H9 (cell line): ENCODE measurements around the gene SLC25A27. TPM values are rescaled to one million over a fixed set of nuclear protein-coding genes. Genes with fewer than 3 reads are reported as not detected.

Experiments used
- DNase-seq: peaks from one replicate; pipeline ENCODE4 v3.0.0-alpha.2; 2017
- H2AFZ ChIP-seq: one replicate; pipeline ENCODE4 v1.6.1; 2013; ENCODE audit warnings: mild to moderate bottlenecking, low read length, control low read depth, moderate library complexity
- H2AK5ac ChIP-seq: 2 replicates; pipeline ENCODE4 v1.6.1; 2013; ENCODE audit warnings: low read length, control low read depth, mixed read lengths; ENCODE audit not compliant: insufficient read length
- H2BK120ac ChIP-seq: one replicate; pipeline ENCODE4 v1.6.1; 2013; ENCODE audit warnings: low read depth, mild to moderate bottlenecking, low read length, control low read depth, inconsistent platforms; ENCODE audit not compliant: poor library complexity, severe bottlenecking
- H2BK12ac ChIP-seq: 2 replicates; pipeline ENCODE4 v1.6.1; 2013; ENCODE audit warnings: low read length, control low read depth, mixed read lengths, low read depth; ENCODE audit not compliant: insufficient read length
- H2BK15ac ChIP-seq: 2 replicates; pipeline ENCODE4 v1.6.1; 2013; ENCODE audit warnings: low read depth, low read length, control low read depth
- H2BK20ac ChIP-seq: one replicate; pipeline ENCODE4 v1.6.1; 2013; ENCODE audit warnings: low read depth, mild to moderate bottlenecking, low read length, control low read depth, inconsistent platforms; ENCODE audit not compliant: poor library complexity, severe bottlenecking
- H2BK5ac ChIP-seq: 2 replicates; pipeline ENCODE4 v1.6.1; 2013; ENCODE audit warnings: low read length, control low read depth, mixed read lengths; ENCODE audit not compliant: insufficient read length
- H3K14ac ChIP-seq: 2 replicates; pipeline ENCODE4 v1.6.1; 2013; ENCODE audit warnings: low read length, control low read depth; ENCODE audit not compliant: insufficient read depth
- H3K18ac ChIP-seq: 2 replicates; pipeline ENCODE4 v1.6.1; 2013; ENCODE audit warnings: low read depth, mild to moderate bottlenecking, mixed read lengths, low read length, control low read depth; ENCODE audit not compliant: insufficient read length
- H3K23ac ChIP-seq: 2 replicates; pipeline ENCODE4 v1.6.1; 2013; ENCODE audit warnings: low read length, control low read depth, mixed read lengths, low read depth; ENCODE audit not compliant: insufficient read length
- H3K23me2 ChIP-seq: 2 replicates; pipeline ENCODE4 v1.6.1; 2013; ENCODE audit warnings: low read depth, mild to moderate bottlenecking, mixed read lengths, low read length, control low read depth; ENCODE audit not compliant: insufficient read length, poor library complexity, severe bottlenecking
- H3K27ac ChIP-seq: 2 replicates; pipeline ENCODE4 v1.5.1; 2013; ENCODE audit warnings: low read length, control low read depth, mixed read lengths, low read depth; ENCODE audit not compliant: insufficient read length
- H3K27me3 ChIP-seq: 2 replicates; pipeline ENCODE4 v1.6.1; 2013; ENCODE audit warnings: low read length, control low read depth, inconsistent platforms; ENCODE audit not compliant: insufficient read depth
- H3K4ac ChIP-seq: 2 replicates; pipeline ENCODE4 v1.6.1; 2013; ENCODE audit warnings: low read depth, mild to moderate bottlenecking, control low read depth, inconsistent platforms, low read length, moderate library complexity
- H3K4me1 ChIP-seq: 2 replicates; pipeline ENCODE4 v1.6.1; 2013; ENCODE audit warnings: low read length, control low read depth, inconsistent platforms; ENCODE audit not compliant: insufficient read depth
- H3K4me2 ChIP-seq: 2 replicates; pipeline ENCODE4 v1.6.1; 2013; ENCODE audit warnings: low read length, control low read depth, mixed read lengths; ENCODE audit not compliant: insufficient read length, insufficient read depth
- H3K56ac ChIP-seq: 2 replicates; pipeline ENCODE4 v1.6.1; 2013; ENCODE audit warnings: low read depth, mild to moderate bottlenecking, mixed read lengths, low read length, control low read depth; ENCODE audit not compliant: insufficient read length
- H3K79me1 ChIP-seq: 2 replicates; pipeline ENCODE4 v1.6.1; 2013; ENCODE audit warnings: low read depth, mild to moderate bottlenecking, moderate library complexity, low read length, control low read depth, inconsistent platforms; ENCODE audit not compliant: insufficient read depth, poor library complexity, severe bottlenecking
- H3K79me2 ChIP-seq: 2 replicates; pipeline ENCODE4 v1.6.1; 2013; ENCODE audit warnings: low read length, control low read depth, inconsistent platforms; ENCODE audit not compliant: insufficient read depth
- H3K9ac ChIP-seq: 2 replicates; pipeline ENCODE4 v1.6.1; 2013; ENCODE audit warnings: low read length, control low read depth, mixed read lengths; ENCODE audit not compliant: insufficient read length; ENCODE audit errors: extremely low read depth
- H3K9me3 ChIP-seq: one replicate; pipeline ENCODE4 v1.6.1; 2013; ENCODE audit warnings: low read depth, low read length, inconsistent platforms; ENCODE audit not compliant: control insufficient read depth
- H3T11ph ChIP-seq: one replicate; pipeline ENCODE4 v1.6.1; 2013; ENCODE audit warnings: mild to moderate bottlenecking, low read length, control low read depth, inconsistent platforms
- H4K20me1 ChIP-seq: one replicate; pipeline ENCODE4 v1.6.1; 2013; ENCODE audit not compliant: control insufficient read depth, insufficient read length, insufficient read depth
- H4K5ac ChIP-seq: 2 replicates; pipeline ENCODE4 v1.6.1; 2013; ENCODE audit warnings: low read depth, mild to moderate bottlenecking, mixed read lengths, low read length, control low read depth; ENCODE audit not compliant: insufficient read length
- H4K8ac ChIP-seq: replicated peaks from 2 replicates; pipeline ENCODE4 v1.6.1; 2013; ENCODE audit warnings: low read length, control low read depth, mixed read lengths, low read depth; ENCODE audit not compliant: insufficient read length
- H4K91ac ChIP-seq: 2 replicates; pipeline ENCODE4 v1.6.1; 2013; ENCODE audit warnings: low read depth, mild to moderate bottlenecking, moderate library complexity, mixed read lengths, low read length, control low read depth; ENCODE audit not compliant: insufficient read length
- H3K27ac Mint-ChIP-seq, 3 experiments: 2 replicates in 2 of 3; 3 replicates in 1 of 3; pipeline ENCODE4 v1.8.0; 2020 to 2021; ENCODE audit warnings: mixed read lengths in 3 of 3, mild to moderate bottlenecking in 1 of 3, moderate library complexity in 1 of 3
- H3K27me3 Mint-ChIP-seq: 2 replicates; pipeline ENCODE4 v1.8.0; 2021; ENCODE audit warnings: low read depth, mild to moderate bottlenecking, moderate library complexity, mixed read lengths
- H3K36me3 Mint-ChIP-seq, 3 experiments: 2 replicates in 2 of 3; 3 replicates in 1 of 3; pipeline ENCODE4 v1.8.0; 2020 to 2021; ENCODE audit warnings: low read depth in 3 of 3, mixed read lengths in 3 of 3; ENCODE audit not compliant: insufficient read depth in 1 of 3
- H3K4me1 Mint-ChIP-seq, 2 experiments: 2 replicates each; pipeline ENCODE4 v1.8.0; 2020; ENCODE audit warnings: mixed read lengths in 2 of 2
- H3K4me3 Mint-ChIP-seq, 2 experiments: 2 replicates in 1 of 2; 3 replicates in 1 of 2; pipeline ENCODE4 v1.8.0; 2020 to 2021; ENCODE audit warnings: mild to moderate bottlenecking in 2 of 2, mixed read lengths in 2 of 2, moderate library complexity in 1 of 2
- H3K9me3 Mint-ChIP-seq, 2 experiments: 2 replicates in 1 of 2; 3 replicates in 1 of 2; pipeline ENCODE4 v1.8.0; 2020; ENCODE audit warnings: mild to moderate bottlenecking in 2 of 2, mixed read lengths in 2 of 2, moderate library complexity in 1 of 2
- CTCF ChIP-seq: fragments of 200-600 bp; sonication (generic); conservative IDR thresholded peaks from 3 replicates; pipeline ENCODE4 v1.8.0; 2021; ENCODE audit warnings: antibody characterized with exemption, mild to moderate bottlenecking
- WGBS: extraction: QIAGEN DNeasy Blood & Tissue Kit; methylation state at CpG from one replicate; pipeline ENCODE4 v1.1.7; 2013; ENCODE audit warnings: missing lambda C conversion rate, low lambda C conversion rate, mixed read lengths; ENCODE audit not compliant: insufficient read length; ENCODE audit errors: extremely low coverage; 5-methylcytosine and 5-hydroxymethylcytosine counted together
- total RNA-seq: library from RNA; stranded (reverse); gene quantifications from 2 replicates; pipeline ENCODE4 v1.2.1, GENCODE V29; 2021

The SLC25A27 gene
- total RNA-seq, 1 experiment from 2014 or later = 5.1 TPM

DNA sequence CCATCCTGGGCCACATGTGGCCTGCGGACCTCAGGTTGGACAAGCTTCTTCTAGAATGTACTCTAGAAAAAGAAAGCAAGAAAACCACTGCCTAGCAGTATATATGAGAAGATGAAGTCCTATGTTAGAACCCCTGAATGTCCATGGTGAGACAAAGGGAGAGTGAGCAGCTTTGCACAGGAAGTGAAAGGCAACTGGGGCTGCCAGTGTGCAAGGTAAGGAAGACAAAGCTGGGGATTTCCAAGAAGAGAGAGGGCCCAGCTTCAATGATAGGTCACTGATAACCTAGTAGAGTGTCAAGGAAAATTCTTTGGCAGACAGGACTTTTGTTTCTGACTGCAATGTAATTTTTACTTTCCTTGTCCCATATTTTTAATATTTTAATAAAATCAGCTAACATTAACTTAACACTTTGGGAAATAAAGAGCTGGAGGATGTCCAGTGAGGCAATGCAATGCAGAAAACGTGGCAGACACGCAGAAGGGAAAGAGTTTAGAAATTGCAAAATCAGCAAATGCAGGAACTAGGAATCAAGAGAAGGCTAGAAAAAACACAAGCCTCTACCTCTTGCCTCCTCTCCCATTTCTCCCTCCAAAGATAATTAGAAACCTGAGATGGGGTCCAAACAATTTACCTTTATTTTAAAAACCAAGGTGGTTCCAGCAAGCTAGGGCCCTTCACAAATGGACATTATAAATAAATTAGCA, 47.5 kb upstream of the SLC25A27 start:
- Histone ChIP-seq H3K27ac (no peak overlapping the region), H3K4me1 (no peaks in the 10 kb centered on the region), H3K79me2 (no peaks in the 10 kb centered on the region), H3K18ac (no peak overlapping the region), H3K9ac (no peak overlapping the region), H3K56ac (no peak overlapping the region), H4K91ac (no peak overlapping the region), H4K5ac (no peak overlapping the region), H3K4ac (no peak overlapping the region), H2AK5ac (no peak overlapping the region), H2BK12ac (no peak overlapping the region), H2BK5ac (no peak overlapping the region), H3K23ac (no peak overlapping the region), H2AFZ (no peak overlapping the region), H3K9me3 (no peaks in the 10 kb centered on the region), H4K20me1 (no peaks in the 10 kb centered on the region), H2BK120ac (no peak overlapping the region), H3K14ac (no peak overlapping the region), H3K23me2 (no peaks in the 10 kb centered on the region), H3K4me2 (no peak overlapping the region), H3K27me3 (no peaks in the 10 kb centered on the region), H3T11ph (no peak overlapping the region), H4K8ac (no peak overlapping the region), H2BK15ac (no peak overlapping the region), H2BK20ac (no peak overlapping the region), H3K79me1 (no peaks in the 10 kb centered on the region)
- WGBS = no CpG with 5 or more reads among the region's 3 CpGs
- Mint-ChIP-seq H3K27me3 (no peaks in the 10 kb centered on the region), H3K9me3 (no peaks in the 10 kb centered on the region), H3K27ac (no peak overlapping the region), H3K36me3 (no peaks in the 10 kb centered on the region), H3K4me3 (no peak overlapping the region), H3K4me1 (peaks cover 3% of the 10 kb centered on the region in 2 experiments; a peak in 3 of 4 replicates)
- no peak for TF ChIP-seq CTCF
- no peak for DNase-seq
